Fibroblast of skin of abdomen (primary cell): ENCODE results near the gene USP11. TPM values are rescaled to one million over a fixed set of nuclear protein-coding genes. Genes with fewer than 3 reads are reported as not detected.

Experiments used
- DNase-seq: peaks from one replicate; pipeline ENCODE4 v3.0.0-alpha.2; 2013
- polyA plus RNA-seq, 2 experiments: library from polyadenylated mRNA; unstranded; fragments of 120-200 nt; gene quantifications; one replicate each; pipeline ENCODE4 v1.2.1, GENCODE V29; 2013; ENCODE audit not compliant: insufficient read length in 2 of 2

USP11 gene
- polyA plus RNA-seq (2013, experiment 1 of 2; ENCODE audit: insufficient read length): 61.9 TPM
- 62.3 TPM for polyA plus RNA-seq (2013, experiment 2 of 2; ENCODE audit: insufficient read length)

DNA sequence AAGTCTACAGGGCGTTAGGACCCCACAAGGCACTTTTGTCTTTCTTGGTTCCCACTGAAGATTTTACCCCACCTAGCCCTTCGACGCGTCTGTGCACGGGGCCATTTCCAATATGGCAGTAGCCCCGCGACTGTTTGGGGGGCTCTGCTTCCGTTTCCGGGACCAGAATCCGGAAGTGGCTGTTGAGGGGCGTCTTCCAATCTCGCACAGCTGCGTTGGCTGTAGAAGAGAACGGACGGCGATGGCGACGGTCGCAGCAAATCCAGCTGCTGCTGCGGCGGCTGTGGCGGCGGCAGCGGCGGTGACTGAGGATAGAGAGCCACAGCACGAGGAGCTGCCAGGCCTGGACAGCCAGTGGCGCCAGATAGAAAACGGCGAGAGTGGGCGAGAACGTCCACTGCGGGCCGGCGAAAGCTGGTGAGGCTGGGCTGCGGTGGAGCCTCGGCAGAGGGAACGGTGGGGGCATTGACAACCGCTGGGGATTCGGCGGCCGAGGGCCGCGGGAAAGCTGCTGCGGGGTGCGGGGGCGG, at the start of gene USP11:
Gene USP11, plus strand, starts transcription at position 207 of the 530 bp plus-strand sequence. Its CDS starts 35 bp downstream, at position 242.
- peak; percentile 69 for DNase-seq

- DNase-seq: no peak
Observed at GRCh38 chrX:47184486-47184885, 48.3 kb upstream of the USP11 start.

GRCh38 chrX:47185241-47185640, 47.6 kb upstream of the USP11 start:
- DNase-seq: no peak

- no peak for DNase-seq
Observed at GRCh38 chrX:47186096-47186740, 46.6 kb upstream of the USP11 start.

DNA sequence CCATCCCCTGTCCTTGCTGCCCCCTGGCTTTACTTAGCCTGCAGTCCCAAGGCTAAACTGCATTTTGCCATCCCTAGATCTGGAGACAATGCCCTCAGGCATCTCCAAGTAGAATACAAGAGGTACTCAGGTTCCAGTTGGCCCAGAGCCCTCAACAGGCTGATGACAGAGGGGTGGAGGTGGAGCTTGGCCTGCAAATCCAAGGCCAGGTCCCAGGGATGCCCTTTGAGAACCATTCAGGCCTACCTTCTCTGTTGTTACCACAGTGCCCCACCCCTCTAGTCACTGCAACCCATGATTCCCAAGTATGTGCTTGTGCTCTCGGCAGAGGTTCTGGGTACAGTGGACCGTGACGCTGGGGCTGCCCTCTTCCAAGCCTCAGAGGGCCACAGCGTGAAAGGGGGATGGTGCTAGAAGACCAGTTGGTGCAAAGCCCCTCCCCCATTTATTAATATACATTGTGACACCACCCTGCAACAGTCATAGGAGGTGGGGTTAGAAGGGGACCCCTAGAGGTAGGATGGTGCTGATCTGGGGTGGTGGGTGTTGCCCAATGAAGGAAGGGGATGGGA, 45.6 kb upstream of the USP11 start:
- no peak for DNase-seq

DNA sequence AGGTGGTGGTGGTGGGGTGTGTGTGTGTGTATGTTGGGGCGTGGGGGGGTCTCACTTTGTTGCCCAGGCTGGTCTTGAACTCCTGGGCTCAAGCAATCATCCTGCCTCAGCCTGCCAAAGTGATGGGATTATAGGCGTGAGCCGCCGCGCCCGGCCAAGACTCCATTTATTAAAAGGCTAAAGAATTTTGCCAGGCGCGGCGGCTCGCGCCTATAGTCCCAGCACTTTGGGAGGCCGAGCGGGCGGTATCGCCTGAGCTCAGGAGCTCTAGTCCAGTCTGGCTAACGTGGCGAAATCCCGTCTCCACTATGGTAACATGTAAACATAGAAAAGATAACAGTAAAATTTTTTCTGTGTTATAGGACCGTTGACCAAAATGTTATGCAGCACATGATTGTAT, 42.9 kb upstream of the USP11 start:
- no peak for DNase-seq

DNA sequence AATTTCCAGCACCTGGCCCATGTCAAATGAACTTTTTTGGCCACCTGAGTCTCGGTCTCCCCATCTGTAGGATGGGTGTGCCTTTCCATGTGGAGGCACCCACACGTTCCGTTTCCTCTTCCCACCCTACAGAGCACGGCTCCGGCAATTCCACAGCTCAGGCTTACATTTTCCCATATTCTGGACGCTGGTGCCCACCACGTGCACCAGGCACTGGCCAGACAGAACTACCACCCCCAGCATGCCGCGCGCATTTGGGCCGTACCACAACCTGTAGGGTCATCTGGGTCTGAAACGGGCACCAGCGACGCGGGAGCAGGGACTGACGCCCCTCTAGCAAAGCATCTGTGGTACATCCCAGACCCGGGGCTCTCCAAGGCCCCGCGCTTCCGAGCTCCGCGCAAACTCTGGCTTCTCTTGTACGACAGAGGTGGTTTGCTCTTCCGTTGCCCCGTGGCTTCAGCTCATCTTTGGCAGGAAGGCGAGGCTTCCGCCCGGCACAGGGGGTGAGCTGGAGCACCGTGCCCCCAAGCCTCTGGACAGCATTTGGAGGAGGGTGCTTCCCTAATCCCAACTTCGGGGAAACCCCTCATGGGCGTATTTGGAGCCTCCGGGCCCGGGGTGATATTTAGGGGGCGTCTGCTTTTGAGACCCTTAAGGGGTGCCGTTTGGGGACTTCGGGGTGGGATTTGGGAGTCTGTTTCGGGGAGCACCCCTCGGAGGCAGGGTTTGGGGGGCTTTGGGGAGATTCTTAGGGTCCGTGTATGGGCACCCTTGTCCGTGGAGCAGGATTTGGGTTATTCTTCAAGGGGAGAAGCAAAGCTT, 42.2 kb upstream of the USP11 start:
- DNase-seq: peak; percentile 94

DNA sequence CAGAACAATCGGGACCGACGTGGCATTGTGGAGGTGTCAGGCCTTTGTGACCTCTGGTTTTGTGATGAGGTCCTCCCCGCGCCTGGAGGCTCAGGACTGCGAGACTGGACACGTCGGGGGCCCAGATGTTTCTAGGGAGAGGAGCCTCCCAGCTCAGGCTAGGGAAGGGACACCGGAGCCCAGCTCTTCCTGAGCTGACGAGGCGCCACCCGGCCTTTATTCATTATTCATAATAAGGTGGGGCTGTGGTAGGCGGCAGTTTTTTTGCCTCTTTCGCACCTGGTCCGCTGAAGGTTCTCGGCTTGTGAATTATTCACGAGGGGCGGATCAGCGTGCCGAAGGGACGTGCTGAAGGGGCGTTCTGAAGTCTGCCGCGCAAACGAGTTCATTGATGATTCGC, 41.5 kb upstream of the USP11 start:
- DNase-seq: no peak

DNA sequence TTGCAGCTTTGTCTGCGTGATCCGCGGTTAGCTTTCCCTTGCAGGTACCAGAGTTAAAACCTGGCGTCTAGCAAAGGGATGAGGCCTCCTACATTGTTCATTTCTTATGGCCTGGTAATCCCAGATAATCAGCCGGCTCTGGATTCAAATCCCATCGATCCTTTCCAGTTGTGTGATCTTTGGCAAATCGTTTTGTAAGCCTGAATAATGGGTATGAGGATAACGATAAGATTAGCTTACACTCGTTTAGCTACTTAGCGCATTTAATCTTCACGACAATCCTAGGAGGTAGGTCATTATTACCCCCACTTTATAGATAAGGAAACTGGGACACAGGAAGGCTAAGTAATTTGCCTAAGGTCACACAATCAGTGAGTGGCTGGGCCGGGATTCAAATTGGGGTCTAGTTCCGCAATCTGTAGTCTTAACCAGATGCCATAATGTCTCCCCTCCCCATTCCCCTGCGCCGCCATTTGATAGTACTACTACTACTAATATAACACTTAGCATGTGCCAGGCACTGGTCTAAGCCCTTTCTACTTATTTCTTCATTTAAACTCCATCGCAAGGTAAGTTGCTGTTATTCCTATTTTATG, 40.9 kb upstream of the USP11 start:
- DNase-seq: no peak

GRCh38 chrX:47193475-47194193, 39.2 kb upstream of the USP11 start, which contains the start of gene UBA1:
UBA1 (plus strand) TSS chrX:47193829; CDS start chrX:47198803, 4,974 bp downstream.
- peak; percentile 91 for DNase-seq

- DNase-seq: no peak
Observed at GRCh38 chrX:47194194-47194787, 38.5 kb upstream of the USP11 start.

DNA sequence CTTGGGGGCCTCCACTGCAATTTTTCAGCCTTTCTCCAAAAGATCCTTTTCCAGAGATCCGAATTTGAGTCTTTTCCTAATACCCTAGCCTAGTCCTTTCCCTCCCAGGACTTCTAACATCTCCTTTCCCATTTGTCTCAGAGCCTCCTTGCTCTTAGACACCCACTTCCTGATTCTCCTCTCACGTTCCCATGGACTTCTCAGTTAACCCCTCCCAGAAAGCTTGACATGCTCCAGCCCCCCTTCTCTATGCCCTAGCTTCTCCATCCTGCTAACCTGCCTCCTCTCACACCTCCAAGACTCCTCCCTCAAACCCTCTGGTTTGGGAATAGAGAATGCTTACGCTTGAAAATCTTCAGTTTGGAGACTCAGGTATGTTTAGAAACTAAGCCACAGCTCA, 36.7 kb upstream of the USP11 start:
- no peak for DNase-seq

GRCh38 chrX:47197526-47197925, 35.3 kb upstream of the USP11 start:
- DNase-seq: no peak

GRCh38 chrX:47198026-47198686, 34.7 kb upstream of the USP11 start:
- peak; percentile 37 for DNase-seq

GRCh38 chrX:47198687-47199080, 34.1 kb upstream of the USP11 start:
- no peak for DNase-seq

- DNase-seq: no peak
Observed at GRCh38 chrX:47199286-47199685, 33.5 kb upstream of the USP11 start.

DNA sequence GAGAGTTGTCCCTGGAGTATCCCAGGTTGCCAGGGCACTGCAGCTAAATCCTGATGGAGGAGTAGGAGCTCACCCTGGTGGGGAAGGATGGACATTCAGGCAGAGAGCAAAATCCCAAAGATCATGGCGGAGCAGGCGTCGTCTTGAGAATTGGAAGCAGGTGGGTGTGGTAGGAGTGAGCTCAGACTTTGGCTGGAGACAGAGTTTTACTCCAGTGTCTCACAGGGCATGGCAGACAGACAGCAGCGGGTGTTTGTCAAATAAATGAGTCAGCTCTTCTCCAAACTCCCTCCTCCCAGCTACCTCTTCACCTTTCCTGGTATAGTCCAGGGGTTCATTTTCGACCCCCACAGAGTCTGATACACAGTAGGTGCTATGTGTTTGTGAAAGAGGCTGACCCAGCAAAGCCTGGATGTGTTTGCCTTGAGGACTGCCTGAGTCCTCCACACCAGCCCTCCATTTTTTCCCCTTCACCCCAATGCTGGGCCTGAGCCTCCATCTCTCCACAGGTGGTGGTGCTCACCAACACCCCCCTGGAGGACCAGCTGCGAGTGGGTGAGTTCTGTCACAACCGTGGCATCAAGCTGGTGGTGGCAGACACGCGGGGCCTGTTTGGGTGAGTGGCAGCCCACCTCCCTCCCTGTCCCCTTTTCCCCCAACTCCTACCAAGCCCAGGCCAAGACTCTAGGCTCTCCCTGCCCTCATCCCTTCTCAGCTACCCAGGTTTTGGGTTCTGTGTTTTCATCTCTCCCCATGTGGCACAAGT, 32.2 kb upstream of the USP11 start:
- peak; percentile 48 for DNase-seq

DNA sequence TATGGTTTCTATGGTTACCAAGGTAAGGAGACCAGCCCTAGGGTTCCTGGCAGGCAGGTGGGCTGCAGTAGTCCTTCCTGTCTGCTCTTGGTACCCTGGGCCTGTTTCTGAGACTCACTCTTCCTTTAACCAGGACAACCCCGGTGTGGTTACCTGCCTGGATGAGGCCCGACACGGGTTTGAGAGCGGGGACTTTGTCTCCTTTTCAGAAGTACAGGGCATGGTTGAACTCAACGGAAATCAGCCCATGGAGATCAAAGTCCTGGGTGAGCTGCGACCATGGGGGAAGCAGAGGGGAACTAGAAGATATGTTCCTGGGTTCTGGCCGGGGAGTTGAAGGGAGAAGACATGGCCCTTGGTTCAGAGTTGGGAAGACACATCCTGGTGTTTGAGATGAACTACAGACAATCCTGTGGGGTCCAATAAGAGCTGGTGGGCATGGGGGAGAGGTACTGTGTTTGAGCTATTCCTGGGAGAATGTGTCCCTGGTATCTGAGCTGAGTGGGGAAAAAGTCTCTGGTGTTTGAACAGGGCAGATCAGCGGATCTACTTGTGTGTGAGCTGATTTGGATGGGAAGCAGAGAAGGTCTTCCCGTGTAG, 31.4 kb upstream of the USP11 start:
- DNase-seq: no peak

- no peak for DNase-seq
Observed at GRCh38 chrX:47202316-47202715, 30.5 kb upstream of the USP11 start.

DNA sequence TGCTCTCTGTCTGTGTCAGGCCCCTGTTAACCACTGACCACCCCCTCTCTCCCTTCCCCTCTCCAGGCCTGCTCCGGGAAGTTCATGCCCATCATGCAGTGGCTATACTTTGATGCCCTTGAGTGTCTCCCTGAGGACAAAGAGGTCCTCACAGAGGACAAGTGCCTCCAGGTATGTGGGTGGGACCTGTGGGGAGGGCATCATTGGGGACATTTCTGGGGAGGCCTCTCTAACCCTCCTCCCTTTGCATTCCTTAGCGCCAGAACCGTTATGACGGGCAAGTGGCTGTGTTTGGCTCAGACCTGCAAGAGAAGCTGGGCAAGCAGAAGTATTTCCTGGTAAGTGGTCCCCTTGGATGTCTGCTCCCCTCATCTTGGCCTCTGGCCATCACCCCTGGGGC, 29.9 kb upstream of the USP11 start:
- DNase-seq: no peak
